Stimulated activated CD4-positive, alpha-beta T cell treated with anti-CD3 and anti-CD28 coated beads, Interleukin-1b, Interleukin-23, amount 100 ng/mL, for 4 hours (primary cell): Measurements from ENCODE around the gene ARID1B.

Experiments
- DNase-seq, 2 donors: peaks; one replicate each; pipeline ENCODE4 v3.0.0-alpha.2; 2020; ENCODE audit warnings: low read depth in 2 of 2

ARID1B gene

DNA sequence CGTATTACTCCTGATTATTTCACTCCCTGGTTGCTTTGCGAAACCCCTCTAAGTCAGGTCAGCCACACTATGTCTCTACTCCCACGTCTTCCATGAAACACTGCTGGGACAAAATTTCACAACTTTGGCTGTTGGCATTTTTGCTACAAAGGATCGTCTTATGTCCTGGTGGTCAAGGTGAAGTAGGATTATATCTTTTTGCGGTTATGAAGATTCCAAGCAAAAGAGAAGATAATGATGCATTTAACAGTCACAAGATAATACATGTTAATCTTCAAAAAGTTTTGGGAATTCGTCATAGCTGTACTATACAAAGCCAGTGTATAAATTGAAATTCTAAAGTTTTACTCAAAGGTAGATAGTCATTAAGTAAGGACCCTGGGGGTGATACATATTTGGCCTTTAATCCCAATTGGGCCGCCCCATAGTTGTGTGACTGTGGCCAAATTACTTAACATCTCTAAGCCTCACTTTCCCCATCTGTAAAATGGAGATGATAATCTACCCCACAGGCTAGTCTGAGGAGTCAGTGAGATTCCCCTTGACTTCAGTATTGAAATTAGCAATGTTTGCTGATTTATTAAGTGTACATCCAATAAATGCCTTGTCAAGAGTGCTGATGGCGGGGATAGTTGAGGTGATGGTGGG, 212.1 kb downstream of the ARID1B start:
- no peak for DNase-seq

DNA sequence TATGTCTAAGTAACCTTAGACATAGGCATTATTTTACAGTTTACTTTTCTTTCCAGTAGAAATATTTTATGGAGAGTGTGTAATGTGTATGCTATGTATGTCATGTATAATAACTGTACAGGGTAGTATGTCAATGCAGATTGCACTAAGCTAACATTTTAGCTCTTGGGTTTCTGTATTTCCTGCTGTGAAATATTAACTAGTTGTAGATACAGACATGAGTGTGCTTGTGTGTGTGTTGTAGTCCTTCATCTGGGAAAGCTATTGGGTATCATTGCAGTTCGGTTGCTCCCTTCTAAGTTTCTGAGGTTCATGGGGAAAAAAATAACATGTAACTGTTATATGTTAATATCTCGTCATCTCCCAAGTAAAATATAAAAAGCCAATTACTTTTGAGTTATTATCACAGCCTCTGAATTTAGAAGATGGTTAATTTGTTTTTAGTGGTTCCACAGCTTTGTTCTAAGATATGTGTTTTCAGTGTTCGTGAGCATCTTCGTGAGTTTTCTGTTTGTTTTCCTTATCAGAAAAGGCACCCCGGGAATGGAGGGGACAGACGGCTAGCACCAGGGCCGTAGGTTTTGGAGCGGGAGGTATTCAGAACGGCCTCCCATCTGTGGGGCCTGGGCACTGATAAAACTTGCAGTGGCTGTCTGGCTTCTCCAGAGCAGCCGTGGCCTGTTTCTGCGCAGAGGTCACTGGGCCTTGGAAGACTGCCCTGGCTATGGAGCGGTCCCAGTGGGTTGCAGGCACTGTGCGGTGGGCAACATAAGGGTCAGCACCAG, 215.0 kb downstream of the ARID1B start:
- DNase-seq, result no peak

GRCh38 chr6:156993713-156994112, 216.5 kb downstream of the ARID1B start:
- no peak for DNase-seq

DNA sequence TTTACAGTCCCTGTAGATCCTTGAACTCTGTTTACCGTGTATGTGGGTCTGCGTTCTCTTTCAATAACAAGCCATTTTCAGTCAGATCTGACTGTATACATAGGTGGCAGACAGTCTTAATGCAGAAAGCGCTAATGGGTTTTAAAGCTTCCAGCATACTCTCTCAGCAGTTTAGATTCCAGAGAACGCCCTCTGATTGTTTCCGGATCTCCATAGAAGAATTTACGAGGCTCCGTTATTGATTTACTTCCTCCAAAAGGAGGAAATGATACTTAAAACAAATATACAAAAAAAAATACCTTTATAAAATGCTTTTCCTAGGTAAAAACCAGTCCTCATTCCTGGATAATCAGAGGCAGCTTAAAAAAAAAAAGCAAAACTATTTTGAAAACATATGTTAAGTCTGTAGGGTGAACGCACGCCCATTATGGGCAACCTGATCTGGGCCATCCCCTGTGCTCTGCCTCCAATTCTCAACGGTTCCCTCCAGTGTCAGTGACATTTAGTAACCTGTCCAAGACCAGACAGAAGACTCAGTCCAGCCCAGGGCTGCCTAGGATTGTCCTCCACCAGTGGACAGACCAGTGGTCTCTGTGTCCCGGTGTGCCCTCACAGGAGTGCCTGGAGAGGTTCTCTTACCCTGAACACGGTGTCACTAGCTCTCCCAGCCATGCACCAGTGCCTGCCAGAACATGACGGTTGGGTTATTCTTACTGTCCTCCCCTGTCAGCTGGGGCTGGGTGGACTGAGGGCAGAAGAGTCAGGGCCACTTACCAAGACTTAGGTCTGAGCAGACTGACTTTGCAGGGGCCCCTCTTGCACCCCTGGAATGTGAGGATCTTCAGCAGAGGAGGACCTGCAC, 217.3 kb downstream of the ARID1B start:
- DNase-seq, result no peak

DNA sequence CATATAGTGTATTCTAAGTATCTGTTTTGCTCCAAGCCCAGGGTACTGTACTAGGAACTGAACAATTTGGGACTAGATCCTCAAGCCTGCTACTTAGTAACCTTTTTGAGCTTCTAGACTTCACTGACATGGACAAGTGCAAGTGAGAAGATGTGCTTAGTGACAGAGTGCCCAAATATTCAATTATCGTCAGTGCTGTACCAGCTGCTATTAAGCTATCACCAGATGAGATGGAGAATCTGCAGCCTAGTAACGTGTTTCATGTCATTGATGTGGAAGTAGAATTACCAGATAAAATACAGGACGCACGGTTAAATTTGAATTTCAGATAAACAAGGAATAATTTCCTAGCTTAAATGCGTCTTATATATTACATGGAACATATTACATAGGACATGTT, 218.3 kb downstream of the ARID1B start:
- no peak for DNase-seq

GRCh38 chr6:156996265-156996664, 219.1 kb downstream of the ARID1B start:
- no peak for DNase-seq

- no peak for DNase-seq
Measured at GRCh38 chr6:156998794-156999330, 221.7 kb downstream of the ARID1B start.

- no peak for DNase-seq
Measured at GRCh38 chr6:156999762-157000161, 222.6 kb downstream of the ARID1B start.

- no peak for DNase-seq
Measured at GRCh38 chr6:157001716-157002115, 224.5 kb downstream of the ARID1B start.

GRCh38 chr6:157002774-157003173, 225.6 kb downstream of the ARID1B start:
- no peak for DNase-seq

DNA sequence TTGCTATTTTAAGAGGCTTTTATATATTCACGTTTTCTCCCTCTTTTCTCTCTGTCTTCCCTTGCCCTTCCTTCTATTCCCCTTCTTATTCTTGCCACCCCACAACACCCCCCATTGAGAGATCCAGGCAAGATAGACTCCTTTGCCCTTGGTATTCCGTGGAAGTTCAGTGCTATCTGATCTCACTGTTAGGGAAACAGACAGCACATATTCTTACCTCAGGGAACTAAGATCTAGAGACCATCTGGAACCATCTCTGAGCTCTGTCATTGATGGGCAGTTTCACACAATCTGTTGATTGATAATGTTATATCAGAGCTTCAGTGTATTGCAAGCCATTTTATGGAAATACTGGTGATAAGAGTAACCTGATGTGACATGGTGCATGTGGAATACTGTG, 228.8 kb downstream of the ARID1B start:
- no peak for DNase-seq

GRCh38 chr6:157008568-157008967, 231.4 kb downstream of the ARID1B start:
- DNase-seq, result no peak

DNA sequence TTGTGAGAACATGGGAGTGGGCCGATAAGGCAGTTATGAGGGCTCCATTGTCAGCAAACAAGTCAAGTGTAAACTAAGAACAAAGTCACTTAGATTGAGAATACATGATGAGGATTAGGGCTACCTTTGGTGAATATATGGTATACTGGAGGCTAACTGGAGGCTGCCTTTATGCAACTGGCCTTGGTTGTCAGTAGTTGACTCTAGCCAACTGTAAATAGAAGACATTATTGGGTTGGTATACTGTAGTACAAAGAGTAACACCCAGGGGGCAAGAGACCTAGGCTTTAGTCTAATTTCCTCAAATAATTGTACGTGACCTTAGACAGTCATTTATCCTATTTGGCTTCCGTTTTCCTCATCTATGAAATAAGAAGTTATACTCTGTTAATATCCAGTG, 235.2 kb downstream of the ARID1B start:
- DNase-seq, result no peak

DNA sequence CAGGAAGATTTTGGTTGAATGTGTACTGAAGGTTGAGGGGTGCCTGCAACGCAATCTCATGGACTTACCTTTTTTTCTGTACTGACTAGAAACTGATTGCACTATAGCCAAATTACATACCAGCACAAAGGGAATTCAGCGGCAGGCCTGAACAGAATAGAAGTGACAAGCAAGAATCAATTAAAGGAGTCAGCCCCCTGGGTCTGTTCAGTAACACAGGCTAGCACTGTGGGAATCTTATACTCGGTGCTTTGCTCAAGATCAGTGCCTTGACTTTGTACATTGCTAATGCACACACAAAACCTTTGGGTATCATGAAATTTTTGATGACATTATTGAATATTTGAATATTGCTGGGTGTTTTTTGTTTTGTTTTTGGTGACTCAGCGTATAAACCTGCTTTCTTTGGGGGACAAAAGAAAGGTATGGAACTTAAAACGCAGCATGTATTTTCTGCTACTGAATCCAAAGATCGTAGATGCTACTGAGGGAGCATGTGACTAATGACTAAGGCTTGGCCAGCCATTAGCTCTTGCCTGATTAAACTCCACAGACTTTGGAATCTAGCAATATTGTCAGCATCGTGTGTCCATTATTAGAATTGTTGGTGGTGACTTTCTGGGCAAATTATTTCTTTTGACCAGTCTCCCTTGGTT, 236.6 kb downstream of the ARID1B start:
- DNase-seq, result no peak

DNA sequence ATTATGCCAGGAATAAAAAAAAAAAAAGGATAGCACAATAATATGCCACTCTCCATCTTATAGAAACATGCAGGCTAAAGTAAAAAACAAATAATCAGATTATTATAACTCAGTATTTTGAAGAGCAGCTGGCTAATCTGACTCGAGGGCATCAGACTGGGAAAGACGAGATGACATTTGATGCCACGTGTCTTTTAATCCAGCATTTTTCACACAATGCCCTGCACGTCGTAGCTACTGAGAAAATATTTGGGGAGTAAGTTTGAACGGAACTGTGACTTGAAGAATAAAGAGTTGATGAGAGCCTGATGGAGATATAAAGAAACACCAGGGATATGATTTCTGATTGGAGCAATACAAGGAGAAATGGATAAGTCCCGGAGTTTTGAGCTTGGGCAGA, 237.7 kb downstream of the ARID1B start:
- DNase-seq, result no peak

- no peak for DNase-seq
Measured at GRCh38 chr6:157017022-157017421, 239.8 kb downstream of the ARID1B start.

GRCh38 chr6:157017861-157018260, 240.7 kb downstream of the ARID1B start:
- no peak for DNase-seq

GRCh38 chr6:157019115-157019641, 242.0 kb downstream of the ARID1B start:
- no peak for DNase-seq

DNA sequence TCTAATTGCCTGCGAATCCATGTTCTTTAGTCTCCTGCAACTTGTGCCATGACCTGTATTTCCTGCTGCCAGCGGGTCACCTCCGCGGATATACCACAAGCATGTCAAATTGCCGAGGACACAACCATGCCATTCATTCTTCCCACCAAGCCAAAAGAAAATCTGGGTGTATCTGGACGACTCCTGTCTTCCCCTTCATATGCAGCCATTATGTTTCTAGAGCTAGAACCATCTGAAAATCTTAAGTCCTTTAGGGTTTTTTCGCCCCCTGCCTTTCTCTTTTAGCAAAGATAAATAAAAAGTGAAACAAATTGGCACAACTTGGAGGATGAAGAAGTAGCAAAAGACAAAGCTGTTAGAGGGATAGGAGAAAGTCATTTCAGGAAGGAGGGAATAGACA, 242.6 kb downstream of the ARID1B start:
- no peak for DNase-seq

- no peak for DNase-seq
Measured at GRCh38 chr6:157020398-157020797, 243.2 kb downstream of the ARID1B start.

DNA sequence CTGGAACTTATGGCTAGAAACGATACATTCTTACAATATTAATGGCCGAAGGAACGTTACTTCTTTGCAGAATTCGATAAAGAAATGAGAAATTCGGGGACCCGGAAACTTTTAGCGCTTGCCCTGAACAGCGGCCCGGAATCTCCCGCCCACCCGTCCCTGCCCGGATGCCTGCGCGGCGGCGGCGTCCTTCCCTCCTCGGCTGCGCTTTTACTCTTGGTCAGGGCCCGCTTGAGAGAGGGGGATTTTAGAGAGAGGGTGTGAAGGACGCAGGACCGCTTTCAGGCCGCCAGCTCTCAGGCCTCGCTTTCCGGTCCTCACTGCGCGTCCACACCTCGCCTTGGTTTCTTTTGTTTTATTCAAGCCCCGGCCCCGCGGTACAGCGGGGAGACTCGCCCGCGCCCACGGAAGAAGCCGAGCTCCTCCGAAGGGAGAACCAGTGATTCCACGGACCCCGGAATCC, 243.7 kb downstream of the ARID1B start:
- peak; percentile 36 to 40 for DNase-seq
